Neuronal stem cell (in vitro differentiated cells): Measurements from ENCODE around the gene CAMK2A.

Experiments
- DNase-seq: peaks from one replicate; pipeline ENCODE4 v3.0.0-alpha.2; 2013; ENCODE audit warnings: low spot score
- H2AFZ ChIP-seq: one replicate; pipeline ENCODE4 v1.6.1; 2013; ENCODE audit warnings: mild to moderate bottlenecking, low read length, inconsistent platforms
- H2AK5ac ChIP-seq: 2 replicates; pipeline ENCODE4 v1.6.1; 2013; ENCODE audit warnings: low read depth, mild to moderate bottlenecking, inconsistent platforms, low read length, moderate library complexity, mixed read lengths
- H2BK120ac ChIP-seq: 2 replicates; pipeline ENCODE4 v1.6.1; 2013; ENCODE audit warnings: low read depth, mild to moderate bottlenecking, inconsistent platforms, low read length, moderate library complexity, mixed read lengths
- H2BK12ac ChIP-seq: one replicate; pipeline ENCODE4 v1.6.1; 2013; ENCODE audit warnings: low read length, inconsistent platforms
- H2BK15ac ChIP-seq: 2 replicates; pipeline ENCODE4 v1.6.1; 2013; ENCODE audit warnings: mild to moderate bottlenecking, low read length, inconsistent platforms, mixed read lengths
- H2BK5ac ChIP-seq: one replicate; pipeline ENCODE4 v1.6.1; 2013; ENCODE audit warnings: inconsistent platforms, mild to moderate bottlenecking, low read length, moderate library complexity
- H3K14ac ChIP-seq: one replicate; pipeline ENCODE4 v1.6.1; 2013; ENCODE audit warnings: low read length, inconsistent platforms
- H3K18ac ChIP-seq: 2 replicates; pipeline ENCODE4 v1.6.1; 2013; ENCODE audit warnings: low read length, inconsistent platforms
- H3K23ac ChIP-seq: 2 replicates; pipeline ENCODE4 v1.6.1; 2013; ENCODE audit warnings: low read depth, mild to moderate bottlenecking, mixed read lengths, low read length, inconsistent platforms; ENCODE audit not compliant: poor library complexity
- H3K27ac ChIP-seq: replicated peaks from 3 replicates; pipeline ENCODE4 v1.5.1; 2013; ENCODE audit warnings: low read length, inconsistent platforms
- H3K27me3 ChIP-seq, 3 experiments: 2 replicates each; pipeline ENCODE4 v1.6.1; 2013; ENCODE audit warnings: low read length in 3 of 3, mild to moderate bottlenecking in 2 of 3, inconsistent platforms in 1 of 3, low read depth in 1 of 3, mixed read lengths in 1 of 3, moderate library complexity in 1 of 3; ENCODE audit not compliant: control insufficient read depth in 3 of 3, insufficient read depth in 3 of 3
- H3K36me3 ChIP-seq, 2 donors: replicated peaks in 1 of 2; 2 replicates each; pipeline ENCODE4 v1.6.1; 2013; ENCODE audit warnings: low read length in 2 of 2; ENCODE audit not compliant: control insufficient read depth in 2 of 2, insufficient read depth in 2 of 2
- H3K4ac ChIP-seq: 2 replicates; pipeline ENCODE4 v1.6.1; 2013; ENCODE audit warnings: inconsistent platforms, mild to moderate bottlenecking, low read length, moderate library complexity
- H3K4me1 ChIP-seq, 2 donors: 1 replicate in 1 of 2; 2 replicates in 1 of 2; pipeline ENCODE4 v1.6.1; 2013; ENCODE audit warnings: low read length in 2 of 2, low read depth in 1 of 2; ENCODE audit not compliant: control insufficient read depth in 2 of 2, insufficient read depth in 1 of 2
- H3K4me2 ChIP-seq: one replicate; pipeline ENCODE4 v1.6.1; 2013; ENCODE audit warnings: mild to moderate bottlenecking, low read length, inconsistent platforms; ENCODE audit not compliant: insufficient read depth, poor library complexity, severe bottlenecking
- H3K4me3 ChIP-seq, 2 donors: 2 replicates each; pipeline ENCODE4 v1.5.1; 2013; ENCODE audit warnings: low read length in 2 of 2, mild to moderate bottlenecking in 2 of 2, inconsistent platforms in 1 of 2, moderate library complexity in 1 of 2
- H3K79me1 ChIP-seq: one replicate; pipeline ENCODE4 v1.6.1; 2013; ENCODE audit warnings: low read depth, mild to moderate bottlenecking, inconsistent platforms, low read length, moderate library complexity
- H3K9ac ChIP-seq: one replicate; pipeline ENCODE4 v1.6.1; 2013; ENCODE audit warnings: mild to moderate bottlenecking, low read depth, low read length, inconsistent platforms; ENCODE audit not compliant: poor library complexity
- H3K9me3 ChIP-seq, 2 donors: replicated peaks in 1 of 2; 2 replicates each; pipeline versions ENCODE3 to v1.6.1; 2013; ENCODE audit warnings: low read length in 2 of 2, mild to moderate bottlenecking in 2 of 2, inconsistent platforms in 1 of 2, low read depth in 1 of 2, mixed read lengths in 1 of 2, moderate library complexity in 1 of 2; ENCODE audit not compliant: control insufficient read depth in 2 of 2, insufficient read depth in 1 of 2
- H4K8ac ChIP-seq: one replicate; pipeline ENCODE4 v1.6.1; 2013; ENCODE audit warnings: low read depth, mild to moderate bottlenecking, inconsistent platforms, low read length, moderate library complexity
- H4K91ac ChIP-seq: one replicate; pipeline ENCODE4 v1.6.1; 2013; ENCODE audit warnings: low read length, low read depth, mild to moderate bottlenecking, inconsistent platforms; ENCODE audit not compliant: poor library complexity
- WGBS, 2 donors: extraction: QIAGEN DNeasy Blood & Tissue Kit; methylation state at CpG; one replicate each; pipeline ENCODE4 v1.1.7; 2013; ENCODE audit warnings: missing lambda C conversion rate in 2 of 2, mixed read lengths in 1 of 2; ENCODE audit not compliant: insufficient read length in 2 of 2, insufficient replicate concordance in 1 of 2; ENCODE audit errors: extremely low coverage in 2 of 2; 5-methylcytosine and 5-hydroxymethylcytosine counted together

CAMK2A gene

GRCh38 chr5:150274811-150275210 lies 14.8 kb downstream of the CAMK2A start:
- H3K23ac ChIP-seq, result no peak overlapping the region
- H2AFZ ChIP-seq, result no peak overlapping the region

DNA sequence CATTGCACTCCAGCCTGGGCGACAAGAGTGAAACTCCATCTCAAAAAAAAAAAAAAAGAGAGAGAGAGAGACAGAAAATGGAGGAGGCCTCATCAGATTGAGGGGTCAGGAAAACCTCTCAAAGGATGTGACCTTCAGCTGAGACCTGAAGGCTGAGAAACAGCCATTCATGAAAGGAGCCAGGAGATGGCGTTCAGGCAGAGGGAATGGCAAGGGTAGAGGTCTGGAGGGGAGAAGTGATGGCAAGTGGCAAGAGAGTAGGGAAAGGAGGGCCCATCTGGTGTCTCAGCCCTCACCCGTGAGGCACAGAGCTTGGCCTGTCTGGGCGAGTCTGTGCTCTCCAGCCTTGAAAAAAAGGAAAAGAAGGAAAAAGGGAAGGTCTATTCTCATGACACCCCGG lies 17.0 kb downstream of the CAMK2A start:
- no peak overlapping the region for H3K14ac ChIP-seq
- no peak overlapping the region for H3K23ac ChIP-seq
- no CpG with 5 or more reads among the region's 5 CpGs for WGBS, 2 donors

More at GRCh38 chr5:150274811-150275210, 14.8 kb downstream of the CAMK2A start:
- H4K91ac ChIP-seq, result no peak overlapping the region
- H3K4me2 ChIP-seq, result no peak overlapping the region
- H3K14ac ChIP-seq, result no peak overlapping the region
- H2BK5ac ChIP-seq, result no peak overlapping the region
- DNase-seq, result no peak
- H2BK120ac ChIP-seq, result no peak overlapping the region
- no peak overlapping the region for H3K27ac ChIP-seq
- H4K8ac ChIP-seq, result no peak overlapping the region
- no CpG with 5 or more reads among the region's 4 CpGs for WGBS, 2 donors
- H2BK12ac ChIP-seq, result no peak overlapping the region
- H2AK5ac ChIP-seq, result peak overlapping the region; percentile 0
- H3K27me3 ChIP-seq, result no peaks in the 10 kb centered on the region
- H3K9me3 ChIP-seq, result no peaks in the 10 kb centered on the region
- no peaks in the 10 kb centered on the region for H3K36me3 ChIP-seq
- H3K4ac ChIP-seq, result no peak overlapping the region
- H3K4me3 ChIP-seq, result no peak overlapping the region
- H3K79me1 ChIP-seq, result no peaks in the 10 kb centered on the region
- no peak overlapping the region for H3K9ac ChIP-seq
- peaks cover 10 to 18% of the 10 kb centered on the region in 2 donors for H3K4me1 ChIP-seq
- no peak overlapping the region for H3K18ac ChIP-seq
- H2BK15ac ChIP-seq, result no peak overlapping the region

DNA sequence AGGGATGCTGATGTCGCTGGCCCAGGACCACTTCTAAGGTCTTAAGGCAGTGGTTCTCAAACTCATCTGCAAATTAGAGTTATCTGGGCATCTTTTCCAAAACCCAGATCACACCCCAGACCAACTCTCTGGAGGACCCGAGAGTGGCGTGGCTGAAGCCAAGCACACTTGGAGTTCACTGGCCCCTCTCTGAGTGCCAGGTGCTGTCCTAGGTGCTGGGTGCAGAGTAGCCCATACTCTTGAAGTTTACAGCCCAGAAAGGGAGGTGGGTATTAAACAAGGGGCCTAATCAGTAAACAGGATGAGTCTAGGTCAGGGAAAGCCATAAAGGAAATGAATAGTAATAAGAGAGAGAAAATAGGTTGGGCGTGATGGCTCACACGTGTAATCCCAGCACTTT lies 17.6 kb downstream of the CAMK2A start:
- WGBS, 2 donors, result no CpG with 5 or more reads among the region's 5 CpGs

More for the DNA sequence above, 17.0 kb downstream of the CAMK2A start:
- Histone ChIP-seq H3K4me3 (no peak overlapping the region), H2AFZ (no peak overlapping the region), H3K9ac (no peak overlapping the region), H2BK5ac (no peak overlapping the region), H2BK12ac (no peak overlapping the region), H3K4me2 (no peak overlapping the region), H3K27ac (no peak overlapping the region), H3K4ac (no peak overlapping the region), H2BK15ac (no peak overlapping the region), H4K8ac (no peak overlapping the region), H3K27me3 (no peaks in the 10 kb centered on the region), H3K36me3 (no peaks in the 10 kb centered on the region), H3K79me1 (no peaks in the 10 kb centered on the region), H2AK5ac (no peak overlapping the region), H3K18ac (no peak overlapping the region), H4K91ac (no peak overlapping the region), H2BK120ac (peak overlapping the region; percentile 19), H3K9me3 (no peaks in the 10 kb centered on the region), H3K4me1 (peaks cover 5 to 7% of the 10 kb centered on the region in 2 donors)
- peak; percentile 50 for DNase-seq

DNA sequence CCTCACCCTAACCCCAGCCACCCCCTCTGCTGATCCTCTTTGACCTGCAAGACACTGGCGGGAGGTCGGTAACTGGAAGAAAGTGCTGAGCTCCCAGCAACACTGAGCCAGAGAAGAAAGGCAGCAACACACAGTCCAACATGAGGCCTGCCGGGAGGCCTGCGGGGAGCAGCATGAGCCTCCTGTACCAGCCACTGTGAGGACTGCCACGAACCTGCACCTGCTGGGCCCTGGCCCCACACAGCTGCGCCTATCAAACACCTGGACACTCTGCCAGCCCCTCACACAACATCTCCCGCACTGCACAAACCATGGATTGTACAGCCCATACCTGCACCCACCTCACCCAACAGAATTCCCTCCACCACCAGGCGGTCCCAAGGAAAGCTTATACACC lies 18.3 kb downstream of the CAMK2A start:
- Histone ChIP-seq H2AK5ac (no peak overlapping the region), H3K27ac (no peak overlapping the region), H3K9ac (no peak overlapping the region), H2BK120ac (no peak overlapping the region), H3K9me3 (no peaks in the 10 kb centered on the region), H3K4me3 (no peak overlapping the region), H4K91ac (no peak overlapping the region), H2AFZ (no peak overlapping the region), H3K36me3 (no peaks in the 10 kb centered on the region), H2BK15ac (peak overlapping the region; percentile 12), H2BK5ac (no peak overlapping the region), H3K27me3 (no peaks in the 10 kb centered on the region), H3K23ac (no peak overlapping the region), H3K4me2 (no peak overlapping the region), H4K8ac (no peak overlapping the region), H3K79me1 (no peaks in the 10 kb centered on the region), H3K14ac (no peak overlapping the region), H3K4me1 (peaks cover 8 to 15% of the 10 kb centered on the region in 2 donors), H3K18ac (peak overlapping the region; percentile 36), H3K4ac (no peak overlapping the region), H2BK12ac (no peak overlapping the region)
- whole genome bisulfite sequencing, 2 donors, result no CpG with 5 or more reads among the region's 8 CpGs
- DNase-seq, result no peak

More for the DNA sequence above, 17.6 kb downstream of the CAMK2A start:
- Histone ChIP-seq H3K9ac (no peak overlapping the region), H2AK5ac (no peak overlapping the region), H3K23ac (no peak overlapping the region), H3K4ac (no peak overlapping the region), H2BK120ac (no peak overlapping the region), H3K4me2 (no peak overlapping the region), H2BK12ac (no peak overlapping the region), H3K4me1 (peaks cover 7 to 11% of the 10 kb centered on the region in 2 donors), H3K79me1 (no peaks in the 10 kb centered on the region), H3K4me3 (no peak overlapping the region), H3K27me3 (no peaks in the 10 kb centered on the region), H4K91ac (no peak overlapping the region), H2BK5ac (no peak overlapping the region), H3K18ac (no peak overlapping the region), H2BK15ac (no peak overlapping the region), H3K36me3 (no peaks in the 10 kb centered on the region), H3K27ac (no peak overlapping the region), H2AFZ (no peak overlapping the region), H3K14ac (no peak overlapping the region), H4K8ac (no peak overlapping the region), H3K9me3 (no peaks in the 10 kb centered on the region)
- DNase-seq, result no peak
